GM18868 (cell line): ENCODE results near the gene ARV1.
"Not testable (repeated sequence)": the region's sequence is repeated elsewhere in the genome, so short reads cannot be mapped to it uniquely, and the experiment has no call there.

ENCODE experiments used
- ATAC-seq: cut with Tn5 transposase; IDR thresholded peaks from one replicate; pipeline ENCODE4 v1.9.1; 2021; ENCODE audit warnings: mild to moderate bottlenecking, moderate library complexity; ENCODE audit not compliant: unreplicated experiment

ARV1 gene

GRCh38 chr1:230976360-230976759 lies 2.5 kb upstream of the ARV1 start:
- no peak for ATAC-seq

GRCh38 chr1:230976825-230977747 lies 1.8 kb upstream of the ARV1 start:
- no peak for ATAC-seq

GRCh38 chr1:230977761-230978490 lies 968 bp upstream of the ARV1 start:
- peak; percentile 5 for ATAC-seq

- no peak for ATAC-seq
Measured at GRCh38 chr1:230979389-230979716, 459 bp downstream of the ARV1 start.

- no peak for ATAC-seq
Measured at GRCh38 chr1:230979952-230980351, 1.1 kb downstream of the ARV1 start.

GRCh38 chr1:230982696-230983095 lies 3.8 kb downstream of the ARV1 start:
- ATAC-seq: no peak

- ATAC-seq: no peak
Measured at GRCh38 chr1:230983811-230984210, 4.9 kb downstream of the ARV1 start.

GRCh38 chr1:230984622-230985515 lies 6.0 kb downstream of the ARV1 start:
- ATAC-seq: not testable (repeated sequence)

GRCh38 chr1:230985711-230986110 lies 6.8 kb downstream of the ARV1 start:
- no peak for ATAC-seq

GRCh38 chr1:230986976-230987375 lies 8.1 kb downstream of the ARV1 start:
- no peak for ATAC-seq

- no peak for ATAC-seq
Measured at GRCh38 chr1:230987448-230987847, 8.6 kb downstream of the ARV1 start.

GRCh38 chr1:230992100-230992774 lies 13.3 kb downstream of the ARV1 start:
- no peak for ATAC-seq

- no peak for ATAC-seq
Measured at GRCh38 chr1:230994860-230995259, 16.0 kb downstream of the ARV1 start.

GRCh38 chr1:231000201-231000600 lies 21.3 kb downstream of the ARV1 start:
- no peak for ATAC-seq

GRCh38 chr1:231000639-231001038 lies 21.7 kb downstream of the ARV1 start:
- ATAC-seq: no peak

GRCh38 chr1:231001892-231002291 lies 23.0 kb downstream of the ARV1 start:
- ATAC-seq: no peak

GRCh38 chr1:231007535-231007934 lies 28.6 kb downstream of the ARV1 start:
- ATAC-seq: not testable (repeated sequence)

- no peak for ATAC-seq
Measured at GRCh38 chr1:231011360-231011759, 32.5 kb downstream of the ARV1 start.

- ATAC-seq: no peak
Measured at GRCh38 chr1:231011963-231012362, 33.1 kb downstream of the ARV1 start.

- no peak for ATAC-seq
Measured at GRCh38 chr1:231013391-231014015, 34.6 kb downstream of the ARV1 start.
